Hepatocyte (in vitro differentiated cells): ENCODE results near the gene MAD1L1. TPM values are rescaled to one million over a fixed set of nuclear protein-coding genes. Genes with fewer than 3 reads are reported as not detected.

Source experiments
- DNase-seq: peaks from one replicate; pipeline ENCODE4 v3.0.0-alpha.2; 2016; ENCODE audit warnings: low spot score
- H2AFZ ChIP-seq: fragments of 200-600 bp; sonication (generic); 2 replicates; pipeline ENCODE4 v1.6.0; 2016; ENCODE audit warnings: antibody characterized with exemption, mild to moderate bottlenecking
- H3K27ac ChIP-seq: fragments of 200-600 bp; sonication (generic); 2 replicates; pipeline ENCODE4 v1.5.1; 2016; ENCODE audit warnings: mild to moderate bottlenecking
- H3K27me3 ChIP-seq: fragments of 200-600 bp; sonication (generic); 2 replicates; pipeline ENCODE4 v1.6.1; 2016
- H3K36me3 ChIP-seq: fragments of 200-600 bp; sonication (generic); replicated peaks from 2 replicates; pipeline ENCODE4 v1.5.1; 2016; ENCODE audit warnings: low read depth; ENCODE audit not compliant: insufficient read depth
- H3K4me1 ChIP-seq: fragments of 200-600 bp; sonication (generic); 2 replicates; pipeline ENCODE4 v1.5.1; 2016; ENCODE audit warnings: mild to moderate bottlenecking, moderate library complexity; ENCODE audit not compliant: insufficient read depth
- H3K4me2 ChIP-seq: fragments of 200-600 bp; sonication (generic); 2 replicates; pipeline ENCODE4 v1.6.0; 2016
- H3K4me3 ChIP-seq: fragments of 200-600 bp; sonication (generic); 2 replicates; pipeline ENCODE4 v1.5.1; 2016; ENCODE audit warnings: mild to moderate bottlenecking
- H3K79me2 ChIP-seq: fragments of 200-600 bp; sonication (generic); 2 replicates; pipeline ENCODE4 v1.6.0; 2017; ENCODE audit warnings: mild to moderate bottlenecking
- H3K9me2 ChIP-seq: fragments of 200-600 bp; sonication (generic); replicated peaks from 2 replicates; pipeline ENCODE4 v1.6.0; 2017; ENCODE audit warnings: mild to moderate bottlenecking; ENCODE audit not compliant: insufficient read depth
- H3K9me3 ChIP-seq: fragments of 200-600 bp; sonication (generic); 2 replicates; pipeline ENCODE4 v1.5.1; 2016; ENCODE audit warnings: low read depth, mild to moderate bottlenecking
- H4K20me1 ChIP-seq: fragments of 200-600 bp; sonication (generic); 2 replicates; pipeline ENCODE4 v1.6.0; 2016; ENCODE audit warnings: mild to moderate bottlenecking; ENCODE audit not compliant: insufficient read depth, poor library complexity, severe bottlenecking
- EZH2 ChIP-seq: fragments of 200-600 bp; sonication (generic); IDR thresholded peaks from 2 replicates; pipeline ENCODE4 v1.6.1; 2016; ENCODE audit warnings: antibody characterized with exemption, mild to moderate bottlenecking, borderline replicate concordance
- EZH2phosphoT487 ChIP-seq: fragments of 200-600 bp; sonication (generic); IDR thresholded peaks from one replicate; pipeline ENCODE4 v1.6.1; 2018; ENCODE audit warnings: antibody characterized with exemption, mild to moderate bottlenecking, low read depth, moderate library complexity; ENCODE audit not compliant: unreplicated experiment, severe bottlenecking
- whole genome bisulfite sequencing: methylation state at CpG from one replicate; pipeline ENCODE4 v1.1.6; 2016; ENCODE audit warnings: low lambda C conversion rate; ENCODE audit errors: missing lambda C conversion rate; 5-methylcytosine and 5-hydroxymethylcytosine counted together
- polyA plus RNA-seq: library from polyadenylated mRNA; unstranded; fragments of >200 nt; fragmentation: Nextera tagmentation; extraction: Ambion mirVana; gene quantifications from 2 replicates; pipeline ENCODE4 v1.2.1, GENCODE V29; 2016
- total RNA-seq: library from RNA; depleted of rRNA; stranded (reverse); fragments of >200 nt; gene quantifications from 2 replicates; pipeline ENCODE4 v1.2.3, GENCODE V29; 2014
- TF ChIP-seq, protein P1 (sequence below): fragments of 200-600 bp; sonication (generic); IDR thresholded peaks from 2 replicates; pipeline ENCODE4 v1.5.1; 2016; ENCODE audit warnings: antibody characterized with exemption, mild to moderate bottlenecking; ENCODE audit not compliant: poor library complexity

Gene MAD1L1
- total and polyA plus RNA-seq, 2 experiments from 2014 or later: 30.7 to 31.0 TPM

DNA sequence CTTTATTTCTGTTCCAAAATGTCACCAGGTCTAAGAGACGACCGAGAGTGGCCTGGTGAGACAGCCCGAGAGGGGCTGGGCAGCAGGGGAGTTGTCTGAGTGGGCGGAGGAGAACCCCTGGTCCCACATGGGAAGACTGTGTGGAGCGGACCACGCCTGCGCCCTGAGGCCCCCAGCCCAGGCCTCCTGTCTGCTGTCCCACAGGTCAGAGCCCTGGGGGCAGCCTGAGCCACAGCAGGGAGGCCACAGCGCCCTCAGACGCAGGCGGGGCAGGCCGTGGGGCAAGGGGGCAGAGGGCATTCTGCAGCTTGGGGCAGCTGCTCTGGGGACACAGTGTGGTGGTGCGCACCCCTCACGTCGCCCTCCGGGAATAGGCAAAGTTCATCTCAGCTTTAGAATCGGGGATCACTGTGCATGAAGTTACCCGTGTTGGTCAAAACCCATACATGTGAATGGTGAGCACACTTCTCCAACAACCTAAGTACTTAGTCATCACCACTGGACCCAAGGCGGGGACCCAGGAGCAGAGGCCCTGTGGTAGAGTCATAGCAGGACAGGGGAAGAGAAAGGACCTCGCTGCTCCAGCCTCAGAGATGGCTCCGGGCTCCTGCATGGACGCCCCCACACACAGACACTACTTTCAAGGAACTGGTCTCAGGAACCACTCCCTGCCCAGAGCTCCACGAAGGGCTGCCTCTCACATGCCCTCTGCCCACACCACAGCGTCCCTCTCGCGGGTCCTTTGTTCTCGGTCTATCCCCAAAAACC, 348.0 kb downstream of the MAD1L1 start:
- H3K4me3 ChIP-seq: no peak overlapping the region
- no peaks in the 10 kb centered on the region for H4K20me1 ChIP-seq
- 90% methylated on average over 26 of the region's 26 CpGs for WGBS
- H3K9me2 ChIP-seq: no peaks in the 10 kb centered on the region
- no peaks in the 10 kb centered on the region for H3K36me3 ChIP-seq
- H3K4me2 ChIP-seq: no peak overlapping the region
- no peak for DNase-seq
- no peak for TF ChIP-seq EZH2
- TF ChIP-seq, protein P1, sequence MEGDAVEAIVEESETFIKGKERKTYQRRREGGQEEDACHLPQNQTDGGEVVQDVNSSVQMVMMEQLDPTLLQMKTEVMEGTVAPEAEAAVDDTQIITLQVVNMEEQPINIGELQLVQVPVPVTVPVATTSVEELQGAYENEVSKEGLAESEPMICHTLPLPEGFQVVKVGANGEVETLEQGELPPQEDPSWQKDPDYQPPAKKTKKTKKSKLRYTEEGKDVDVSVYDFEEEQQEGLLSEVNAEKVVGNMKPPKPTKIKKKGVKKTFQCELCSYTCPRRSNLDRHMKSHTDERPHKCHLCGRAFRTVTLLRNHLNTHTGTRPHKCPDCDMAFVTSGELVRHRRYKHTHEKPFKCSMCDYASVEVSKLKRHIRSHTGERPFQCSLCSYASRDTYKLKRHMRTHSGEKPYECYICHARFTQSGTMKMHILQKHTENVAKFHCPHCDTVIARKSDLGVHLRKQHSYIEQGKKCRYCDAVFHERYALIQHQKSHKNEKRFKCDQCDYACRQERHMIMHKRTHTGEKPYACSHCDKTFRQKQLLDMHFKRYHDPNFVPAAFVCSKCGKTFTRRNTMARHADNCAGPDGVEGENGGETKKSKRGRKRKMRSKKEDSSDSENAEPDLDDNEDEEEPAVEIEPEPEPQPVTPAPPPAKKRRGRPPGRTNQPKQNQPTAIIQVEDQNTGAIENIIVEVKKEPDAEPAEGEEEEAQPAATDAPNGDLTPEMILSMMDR: no peak
- TF ChIP-seq EZH2phosphoT487: no peak
- H2AFZ ChIP-seq: no peak overlapping the region
- H3K27ac ChIP-seq: no peak overlapping the region
- no peaks in the 10 kb centered on the region for H3K27me3 ChIP-seq
- H3K79me2 ChIP-seq: no peaks in the 10 kb centered on the region
- no peaks in the 10 kb centered on the region for H3K9me3 ChIP-seq
- no peaks in the 10 kb centered on the region for H3K4me1 ChIP-seq

DNA sequence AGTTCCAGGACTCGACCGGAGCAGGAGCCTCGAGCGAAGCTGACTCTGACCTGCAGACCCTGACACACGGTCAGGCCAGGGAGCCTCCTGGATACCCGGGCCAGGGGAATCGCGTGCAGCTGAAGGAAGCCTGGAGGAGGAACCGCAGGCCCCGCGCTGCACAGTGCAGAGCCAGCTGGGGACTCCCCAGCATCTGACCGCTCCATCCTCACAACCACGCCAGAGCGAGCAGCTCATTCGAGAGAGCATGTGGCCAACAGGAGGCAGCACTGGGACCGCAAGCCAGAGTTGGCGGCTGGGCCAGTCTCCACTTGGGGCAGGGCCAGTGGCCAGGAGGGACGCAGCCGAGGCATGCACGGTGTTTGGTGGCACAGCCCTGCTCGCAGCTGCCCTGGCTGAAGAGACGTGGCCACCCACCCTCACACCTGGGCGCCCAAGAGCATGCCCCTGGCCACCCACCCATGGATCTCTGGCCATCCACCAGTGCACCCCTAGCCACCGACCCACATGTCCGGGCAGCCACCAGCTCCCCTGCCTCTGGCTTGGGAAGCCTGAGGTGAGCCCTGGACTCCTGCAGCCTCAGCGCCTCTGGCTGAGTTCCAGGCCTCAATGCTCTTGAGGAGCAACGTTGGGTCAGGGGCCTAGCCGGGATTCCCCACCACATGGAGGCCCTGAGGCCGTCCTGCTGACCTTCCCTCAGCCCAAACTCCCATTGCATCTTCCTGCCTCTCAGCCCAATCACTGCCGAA, 348.7 kb downstream of the MAD1L1 start:
- no peak overlapping the region for H3K4me3 ChIP-seq
- H3K79me2 ChIP-seq: no peaks in the 10 kb centered on the region
- no peaks in the 10 kb centered on the region for H3K4me1 ChIP-seq
- H3K27me3 ChIP-seq: no peaks in the 10 kb centered on the region
- no peak overlapping the region for H2AFZ ChIP-seq
- no peak for DNase-seq
- no peaks in the 10 kb centered on the region for H3K9me3 ChIP-seq
- TF ChIP-seq, protein P1: no peak
- no peak for TF ChIP-seq EZH2phosphoT487
- H3K4me2 ChIP-seq: no peak overlapping the region
- no peaks in the 10 kb centered on the region for H3K36me3 ChIP-seq
- H4K20me1 ChIP-seq: no peaks in the 10 kb centered on the region
- WGBS: 92% methylated on average over 30 of the region's 30 CpGs
- H3K27ac ChIP-seq: no peak overlapping the region
- no peaks in the 10 kb centered on the region for H3K9me2 ChIP-seq

DNA sequence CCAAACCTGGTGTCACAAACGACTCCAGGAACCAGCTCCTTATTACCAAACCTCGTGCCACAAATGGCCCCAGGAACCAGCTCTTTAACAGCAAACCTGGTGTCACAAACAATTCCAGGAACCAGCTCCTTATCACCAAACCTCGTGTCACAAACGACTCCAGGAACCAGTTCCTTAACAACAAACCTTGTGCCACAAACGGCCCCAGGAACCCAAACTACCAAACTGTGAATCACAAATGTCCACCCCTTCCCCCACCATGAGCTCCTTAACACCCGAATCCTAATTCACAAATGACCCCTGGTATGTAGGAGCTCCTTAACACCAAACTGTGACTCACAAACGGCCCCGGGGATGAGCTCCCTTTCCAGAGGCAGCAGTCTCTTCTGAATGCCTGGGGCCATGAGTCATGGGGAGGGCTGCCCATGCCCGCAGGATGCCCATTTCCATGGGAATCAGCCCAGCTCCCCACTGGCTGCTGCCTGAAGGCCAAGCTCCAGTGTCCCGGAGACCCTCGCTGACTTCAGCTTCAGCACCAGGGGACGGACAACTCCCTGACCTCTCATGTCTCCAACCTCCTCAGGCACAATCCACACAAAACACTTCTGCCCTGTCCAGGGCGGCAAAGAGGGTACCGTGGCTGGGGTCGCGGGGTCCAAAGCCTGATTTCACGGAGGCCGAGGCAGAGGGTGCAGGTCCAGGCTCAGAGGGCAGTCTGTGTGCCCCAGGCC, 349.5 kb downstream of the MAD1L1 start:
- no peak overlapping the region for H3K4me2 ChIP-seq
- no peaks in the 10 kb centered on the region for H3K4me1 ChIP-seq
- no peaks in the 10 kb centered on the region for H4K20me1 ChIP-seq
- no peak overlapping the region for H3K27ac ChIP-seq
- no peaks in the 10 kb centered on the region for H3K9me2 ChIP-seq
- H3K79me2 ChIP-seq: no peaks in the 10 kb centered on the region
- 59% methylated on average over 18 of the region's 18 CpGs for WGBS
- H2AFZ ChIP-seq: no peak overlapping the region
- no peaks in the 10 kb centered on the region for H3K9me3 ChIP-seq
- H3K27me3 ChIP-seq: no peaks in the 10 kb centered on the region
- no peak for DNase-seq
- no peak overlapping the region for H3K4me3 ChIP-seq
- TF ChIP-seq EZH2 (no peak), EZH2phosphoT487 (no peak)
- TF ChIP-seq, protein P1: no peak
- no peaks in the 10 kb centered on the region for H3K36me3 ChIP-seq
